ENCODE measurements around the gene COL25A1.
"Not testable (repeated sequence)": the region's sequence is repeated elsewhere in the genome, so short reads cannot be mapped to it uniquely, and the experiment has no call there.

COL25A1 gene

DNA sequence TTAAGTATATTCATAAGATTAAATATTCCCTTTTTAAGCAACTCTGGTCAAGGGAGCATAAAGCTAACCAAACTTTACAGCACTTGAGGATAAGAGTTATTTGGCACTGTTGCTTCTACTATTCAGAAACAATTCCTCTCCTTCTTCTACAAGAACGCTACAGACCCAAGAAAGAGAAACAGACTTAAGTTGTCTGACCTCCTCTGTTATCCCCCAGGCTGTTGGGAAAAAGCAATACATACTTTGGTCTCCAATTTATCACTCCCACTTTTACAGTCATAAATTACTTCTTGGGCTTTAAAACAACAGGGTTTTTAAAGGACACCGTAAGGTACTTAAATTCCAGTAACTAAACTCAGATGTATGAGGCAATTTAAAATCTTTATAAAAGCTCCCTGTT is 147.4 kb downstream of the COL25A1 start:
- TF ChIP-seq, protein P1, sequence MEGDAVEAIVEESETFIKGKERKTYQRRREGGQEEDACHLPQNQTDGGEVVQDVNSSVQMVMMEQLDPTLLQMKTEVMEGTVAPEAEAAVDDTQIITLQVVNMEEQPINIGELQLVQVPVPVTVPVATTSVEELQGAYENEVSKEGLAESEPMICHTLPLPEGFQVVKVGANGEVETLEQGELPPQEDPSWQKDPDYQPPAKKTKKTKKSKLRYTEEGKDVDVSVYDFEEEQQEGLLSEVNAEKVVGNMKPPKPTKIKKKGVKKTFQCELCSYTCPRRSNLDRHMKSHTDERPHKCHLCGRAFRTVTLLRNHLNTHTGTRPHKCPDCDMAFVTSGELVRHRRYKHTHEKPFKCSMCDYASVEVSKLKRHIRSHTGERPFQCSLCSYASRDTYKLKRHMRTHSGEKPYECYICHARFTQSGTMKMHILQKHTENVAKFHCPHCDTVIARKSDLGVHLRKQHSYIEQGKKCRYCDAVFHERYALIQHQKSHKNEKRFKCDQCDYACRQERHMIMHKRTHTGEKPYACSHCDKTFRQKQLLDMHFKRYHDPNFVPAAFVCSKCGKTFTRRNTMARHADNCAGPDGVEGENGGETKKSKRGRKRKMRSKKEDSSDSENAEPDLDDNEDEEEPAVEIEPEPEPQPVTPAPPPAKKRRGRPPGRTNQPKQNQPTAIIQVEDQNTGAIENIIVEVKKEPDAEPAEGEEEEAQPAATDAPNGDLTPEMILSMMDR (IDR thresholded peaks at IDR 0.05; ENCODE audit: extremely low read depth, missing control alignments), result no peak
- DNase-seq (ENCODE audit: low spot score), result no peak

DNA sequence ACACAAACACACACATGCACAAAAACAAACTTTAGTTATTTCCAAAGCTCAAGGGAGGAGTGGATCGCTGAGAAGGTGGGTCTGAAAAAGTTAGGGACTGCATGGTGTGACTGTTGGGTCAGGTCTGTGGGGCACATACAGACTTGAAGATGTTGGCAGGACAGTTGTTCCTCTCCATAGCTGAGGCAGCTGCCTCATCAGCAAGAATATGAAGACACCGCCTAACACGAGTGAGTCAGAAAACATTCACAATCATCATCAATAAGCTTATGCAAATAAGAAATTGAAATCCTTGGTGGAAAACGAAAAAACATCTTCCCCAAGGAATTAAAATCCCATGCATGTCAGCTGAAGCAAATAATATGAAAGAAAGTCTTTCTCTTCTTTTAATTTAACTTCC is 148.0 kb downstream of the COL25A1 start:
- TF ChIP-seq, protein P1 (IDR thresholded peaks at IDR 0.05; ENCODE audit: extremely low read depth, missing control alignments), result no peak
- no peak for DNase-seq (ENCODE audit: low spot score)

DNA sequence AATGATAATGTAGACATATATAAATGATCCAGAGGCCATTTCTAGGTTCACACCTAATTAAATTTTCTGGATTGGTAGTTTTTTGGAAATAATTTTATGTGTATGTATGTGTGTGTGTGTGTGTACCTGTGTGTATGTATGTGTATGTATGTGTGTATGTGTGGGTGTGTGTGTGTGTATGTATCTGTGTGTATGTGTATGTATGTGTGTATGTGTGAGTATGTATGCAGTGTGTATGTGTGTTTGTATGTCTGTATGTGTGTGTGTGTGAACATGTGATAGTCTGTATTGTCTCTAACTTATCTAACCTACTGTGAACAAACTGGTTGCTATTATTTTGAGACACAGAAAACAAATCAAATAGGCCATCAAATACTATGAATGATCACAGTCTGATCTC is 152.6 kb downstream of the COL25A1 start:
- TF ChIP-seq, protein P1 (IDR thresholded peaks at IDR 0.05; ENCODE audit: extremely low read depth, missing control alignments), result no peak
- DNase-seq (ENCODE audit: low spot score), result no peak

DNA sequence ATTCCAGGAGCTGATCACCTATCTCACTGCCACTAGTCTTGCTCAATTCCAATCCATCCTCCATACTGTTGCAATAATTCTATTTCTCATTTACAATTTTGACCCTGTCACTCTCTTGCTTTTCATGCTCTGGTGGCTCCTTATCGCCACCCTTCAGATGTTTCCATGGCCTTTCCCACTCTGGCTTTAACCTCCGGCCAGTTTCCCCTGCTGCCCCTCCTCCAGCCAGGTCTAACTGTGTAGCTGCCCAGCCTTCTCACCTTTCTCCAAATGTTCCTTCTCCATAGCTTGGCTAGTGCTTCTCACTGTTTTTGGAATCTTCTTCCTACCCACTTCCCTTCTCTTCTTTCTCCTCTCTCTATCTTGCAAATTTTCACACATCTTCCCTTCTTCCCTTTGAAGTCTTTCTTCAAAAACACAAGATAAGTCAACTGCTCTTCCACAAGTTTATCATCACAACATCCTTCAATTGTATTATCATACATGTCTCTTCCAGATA is 153.8 kb downstream of the COL25A1 start:
- DNase-seq (ENCODE audit: low spot score), result no peak
- TF ChIP-seq, protein P1 (IDR thresholded peaks at IDR 0.05; ENCODE audit: extremely low read depth, missing control alignments), result no peak

DNA sequence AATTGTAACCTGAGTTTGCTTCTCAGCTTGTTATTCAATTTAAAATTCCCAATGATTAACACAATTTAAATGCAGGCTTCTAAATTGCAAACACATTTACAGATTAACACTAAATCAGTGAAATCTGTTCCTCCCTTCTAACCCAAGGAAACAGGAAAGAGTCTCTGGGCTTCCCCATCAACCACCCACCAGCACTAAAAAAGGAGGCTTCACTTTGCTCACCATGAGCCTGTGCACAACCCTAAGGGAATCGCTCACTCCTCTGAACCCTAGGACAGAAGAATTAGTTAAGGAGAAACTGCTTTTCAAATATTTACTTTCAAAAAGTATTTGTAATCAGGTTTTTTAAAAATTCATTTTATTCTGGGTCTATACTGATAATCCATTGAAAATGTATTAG is 155.3 kb downstream of the COL25A1 start:
- no peak for DNase-seq (ENCODE audit: low spot score)
- TF ChIP-seq, protein P1 (IDR thresholded peaks at IDR 0.05; ENCODE audit: extremely low read depth, missing control alignments), result no peak

DNA sequence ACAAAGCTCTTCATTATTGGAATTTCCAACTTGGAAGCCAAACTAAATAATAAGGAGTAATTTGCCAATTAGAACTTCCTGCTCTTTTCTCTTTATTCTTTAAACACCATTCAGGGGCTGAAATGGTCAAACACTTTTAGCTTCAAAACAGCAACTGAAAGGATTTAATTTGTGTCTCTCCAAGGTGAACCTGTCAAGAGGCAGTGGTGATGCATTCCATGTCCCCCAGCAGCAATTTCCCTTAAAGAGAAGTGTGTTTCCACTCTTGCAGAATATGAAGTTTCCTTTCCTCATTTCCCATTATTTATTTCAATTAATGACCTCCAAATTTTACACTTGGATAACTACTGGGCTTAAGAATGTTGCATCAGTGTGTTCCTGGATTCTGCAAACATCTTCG is 156.0 kb downstream of the COL25A1 start:
- DNase-seq (ENCODE audit: low spot score), result no peak
- TF ChIP-seq, protein P1 (IDR thresholded peaks at IDR 0.05; ENCODE audit: extremely low read depth, missing control alignments), result no peak

DNA sequence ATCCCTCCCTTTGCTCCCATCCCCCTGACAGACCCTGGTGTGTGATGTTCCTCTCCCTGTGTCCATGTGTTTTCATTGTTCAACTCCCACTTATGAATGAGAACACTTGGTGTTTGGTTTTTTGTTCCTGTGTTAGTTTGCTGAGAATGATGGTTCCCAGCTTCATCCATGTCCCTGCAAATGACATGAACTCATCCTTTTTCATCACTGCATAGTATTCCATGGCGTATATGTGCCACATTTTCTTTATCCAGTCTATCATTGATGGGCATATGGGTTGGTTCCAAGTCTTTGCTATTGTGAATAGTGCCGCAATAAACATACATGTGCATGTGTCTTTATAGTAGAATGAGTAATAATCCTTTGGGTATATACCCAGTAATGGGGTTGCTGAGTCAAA is 164.3 kb downstream of the COL25A1 start:
- DNase-seq (ENCODE audit: low spot score), result not testable (repeated sequence)

DNA sequence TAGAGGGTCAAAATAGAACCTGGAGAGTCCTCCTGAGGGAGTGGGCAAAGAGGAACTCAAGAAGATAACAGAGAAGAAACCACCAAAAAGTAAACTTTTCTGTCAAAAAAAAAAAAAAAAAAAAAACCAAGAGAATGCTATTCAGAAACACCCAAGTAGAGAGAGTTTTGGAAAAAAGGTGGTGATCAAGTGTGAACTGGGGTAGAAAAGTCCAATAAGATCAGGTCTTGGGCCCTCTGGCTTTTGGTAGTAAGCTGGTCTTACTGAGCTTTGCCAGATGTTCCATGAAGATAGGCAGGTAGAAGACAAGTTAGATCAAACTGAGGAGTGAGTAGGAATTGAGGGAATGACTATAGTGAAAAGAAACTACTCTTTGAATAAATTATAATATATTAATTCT is 167.5 kb downstream of the COL25A1 start:
- no peak for DNase-seq (ENCODE audit: low spot score)
- TF ChIP-seq, protein P1 (IDR thresholded peaks at IDR 0.05; ENCODE audit: extremely low read depth, missing control alignments), result no peak
